HepG2 (cell line): Measurements from ENCODE around the gene SELENOV. TPM values are rescaled to one million over a fixed set of nuclear protein-coding genes. Genes with fewer than 3 reads are reported as not detected.
A peak's percentile ranks its signal among the peaks of the same experiment; 100 is the strongest.

Source experiments
- BORCS8-MEF2B ChIP-seq: sonication (generic); formaldehyde crosslinking; IDR thresholded peaks from 2 replicates; pipeline ENCODE4 v1.8.0; 2022; ENCODE audit warnings: mild to moderate bottlenecking, missing genetic modification reagents
- CTCF ChIP-seq: sonication (generic); formaldehyde crosslinking; IDR thresholded peaks from 2 replicates; pipeline ENCODE4 v1.5.0; 2020; ENCODE audit warnings: mild to moderate bottlenecking, missing genetic modification reagents, moderate library complexity
- FOXK1 ChIP-seq: sonication (generic); formaldehyde crosslinking; IDR thresholded peaks from 2 replicates; pipeline ENCODE4 v1.4.0; 2020; ENCODE audit warnings: low read depth, missing genetic modification reagents, borderline replicate concordance
- MTF1 ChIP-seq: sonication (generic); formaldehyde crosslinking; IDR thresholded peaks from 2 replicates; pipeline ENCODE4 v1.5.0; 2020; ENCODE audit warnings: missing genetic modification reagents
- NAIF1 ChIP-seq: sonication (generic); formaldehyde crosslinking; IDR thresholded peaks from 2 replicates; pipeline ENCODE4 v1.5.0; 2020; ENCODE audit warnings: mild to moderate bottlenecking, missing genetic modification reagents, borderline replicate concordance
- NFAT5 ChIP-seq: sonication (generic); formaldehyde crosslinking; IDR thresholded peaks from 2 replicates; pipeline ENCODE4 v1.4.0; 2020; ENCODE audit warnings: missing genetic modification reagents
- NR2F1 ChIP-seq, 2 experiments: fragments of 450-650 bp in 1 of 2; formaldehyde crosslinking in 1 of 2; IDR thresholded peaks; 2 replicates each; pipeline versions ENCODE4 v1.5.0 to v1.6.1; 2016 to 2020; ENCODE audit warnings: mild to moderate bottlenecking in 1 of 2, missing compliant biosample characterization in 1 of 2, missing genetic modification reagents in 1 of 2, moderate library complexity in 1 of 2
- PBX3 ChIP-seq: sonication (generic); formaldehyde crosslinking; IDR thresholded peaks from 2 replicates; pipeline ENCODE4 v1.8.1; 2023; ENCODE audit warnings: missing genetic modification reagents, inconsistent platforms, borderline replicate concordance
- POLR2AphosphoS2 ChIP-seq: IDR thresholded peaks from 2 replicates; pipeline ENCODE4 v1.6.1; 2011; ENCODE audit warnings: low read depth, low read length, improper control_type of control experiment
- RBFOX2 ChIP-seq: fragments of 200-400 bp; formaldehyde crosslinking; IDR thresholded peaks from 2 replicates; pipeline ENCODE4 v1.6.1; 2017; ENCODE audit warnings: low read depth, mild to moderate bottlenecking, low read length
- SP5 ChIP-seq: IDR thresholded peaks from 2 replicates; pipeline ENCODE4 v1.6.1; 2016; ENCODE audit warnings: low read depth, borderline replicate concordance
- ZBTB1 ChIP-seq: sonication (generic); formaldehyde crosslinking; IDR thresholded peaks from 2 replicates; pipeline ENCODE4 v1.4.0; 2020; ENCODE audit warnings: missing genetic modification reagents, borderline replicate concordance
- ZBTB44 ChIP-seq: sonication (generic); formaldehyde crosslinking; IDR thresholded peaks from 2 replicates; pipeline ENCODE4 v1.4.0; 2020; ENCODE audit warnings: missing genetic modification reagents
- ZBTB7A ChIP-seq: sonication (generic); formaldehyde crosslinking; IDR thresholded peaks from 2 replicates; pipeline ENCODE4 v1.8.0; 2022; ENCODE audit warnings: mild to moderate bottlenecking, missing genetic modification reagents
- ZNF101 ChIP-seq: sonication (generic); formaldehyde crosslinking; IDR thresholded peaks from 2 replicates; pipeline ENCODE4 v1.4.0; 2020; ENCODE audit warnings: mild to moderate bottlenecking, low read depth, missing genetic modification reagents, borderline replicate concordance
- ZNF615 ChIP-seq: sonication (generic); formaldehyde crosslinking; IDR thresholded peaks from 2 replicates; pipeline ENCODE4 v1.5.0; 2020; ENCODE audit warnings: mild to moderate bottlenecking, missing genetic modification reagents, borderline replicate concordance
- ZSCAN5A ChIP-seq: sonication (generic); formaldehyde crosslinking; IDR thresholded peaks from 2 replicates; pipeline ENCODE4 v1.8.0; 2022; ENCODE audit warnings: mild to moderate bottlenecking, missing genetic modification reagents, borderline replicate concordance
- polyA plus RNA-seq, 8 experiments: library from polyadenylated mRNA; depleted of rRNA in 3 of 8; stranded (reverse) in 7 of 8; unstranded in 1 of 8; fragments of >200 nt; fragmentation: Illumina TruSeq in 4 of 8; extraction: Trizol in 4 of 8; gene quantifications; 2 replicates each; pipeline versions ENCODE4 v1.2.1 to v1.2.3, GENCODE V29; 2011 to 2016; ENCODE audit warnings: low read depth in 4 of 8, missing spikeins in 1 of 8, mixed read lengths in 1 of 8; ENCODE audit not compliant: insufficient read depth in 1 of 8
- total RNA-seq, 5 experiments: library from RNA; depleted of rRNA; stranded (reverse); fragments of >200 nt; fragmentation: Illumina TruSeq; extraction: Trizol; gene quantifications; 2 replicates each; pipeline ENCODE4 v1.2.3, GENCODE V29; 2016; ENCODE audit warnings: low read depth in 1 of 5

The SELENOV gene
- total and polyA plus RNA-seq, 2 of the 13 experiments (the other 11 are each of a cell fraction or from before 2014, with no cell fraction given), result not detected

DNA sequence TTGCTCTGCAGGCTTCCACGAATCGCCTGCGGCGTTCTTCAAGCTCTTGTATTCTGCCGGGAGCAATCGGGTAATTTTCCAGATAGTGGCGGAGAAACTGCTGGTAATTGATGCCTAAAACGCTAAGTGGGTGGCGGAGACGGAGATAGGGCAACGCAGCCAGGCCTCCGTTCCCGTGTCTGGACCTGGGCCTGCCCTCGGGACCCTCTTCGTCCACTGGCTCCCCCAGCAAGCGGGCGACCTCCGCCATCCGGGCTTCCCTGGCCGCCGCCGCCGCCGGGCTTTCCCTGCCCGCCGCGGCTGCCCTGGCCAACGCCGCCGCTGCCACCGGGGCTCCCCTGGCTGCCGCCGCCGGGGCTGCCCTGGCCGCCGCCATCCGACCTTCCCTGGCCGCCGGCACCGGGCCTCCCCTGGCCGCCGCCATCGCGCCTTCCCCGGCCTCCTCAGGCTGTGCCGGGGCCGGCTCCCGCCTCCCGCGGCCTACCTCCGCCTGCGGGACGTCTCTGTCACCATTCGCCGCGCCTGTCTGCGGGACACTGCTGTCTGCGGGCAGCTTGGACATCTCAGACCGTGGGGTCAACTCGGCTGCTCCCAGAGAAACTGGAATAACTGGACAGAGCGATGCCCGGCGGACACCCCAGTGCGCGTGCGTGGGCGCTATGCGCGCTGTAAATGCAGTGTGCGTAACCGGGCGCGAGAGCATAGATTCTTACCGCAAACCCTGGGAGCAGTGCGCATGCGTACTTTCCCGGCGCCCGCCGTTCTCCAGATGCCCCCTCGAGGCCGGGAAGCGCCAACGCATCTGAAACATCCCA, 24.8 kb downstream of the SELENOV start, which contains the start of gene EID2 (continued):
- TF ChIP-seq ZSCAN5A (CRISPR knock-in tag) (no peak), BORCS8-MEF2B (CRISPR knock-in tag) (peak; percentile 62), ZNF101 (CRISPR knock-in tag) (no peak), ZNF615 (CRISPR knock-in tag) (no peak), ZBTB44 (CRISPR knock-in tag) (peak; percentile 32; the same call in 1 of the 2 replicates), FOXK1 (peak; percentile 65; the same call in 1 of the 2 replicates), MTF1 (CRISPR knock-in tag) (no peak), SP5 (CRISPR knock-in tag) (no peak), POLR2AphosphoS2 (no peak), NR2F1 (CRISPR knock-in tag; IDR thresholded peaks at IDR 0.05) (no peak), ZBTB7A (CRISPR knock-in tag) (no peak), NAIF1 (CRISPR knock-in tag) (peak; percentile 98), ZBTB1 (CRISPR knock-in tag) (no peak), RBFOX2 (peak; percentile 87), PBX3 (CRISPR knock-in tag) (no peak), NFAT5 (CRISPR knock-in tag) (peak; percentile 78; the same call in 1 of the 2 replicates), CTCF (CRISPR knock-in tag) (peak; percentile 92)
